Stimulated activated CD4-positive, alpha-beta T cell treated with anti-CD3 and anti-CD28 coated beads, TNF-alpha, amount 100 ng/mL, for 48 hours (primary cell): ENCODE data around the gene SGCA.
A peak's percentile ranks its signal among the peaks of the same experiment; 100 is the strongest.

Source experiments
- DNase-seq, 3 donors: peaks; one replicate each; pipeline ENCODE4 v3.0.0-alpha.2; 2020; ENCODE audit warnings: low read depth in 3 of 3

SGCA gene

GRCh38 chr17:50134206-50135110 lies 31.3 kb upstream of the SGCA start:
- DNase-seq: no peak

DNA sequence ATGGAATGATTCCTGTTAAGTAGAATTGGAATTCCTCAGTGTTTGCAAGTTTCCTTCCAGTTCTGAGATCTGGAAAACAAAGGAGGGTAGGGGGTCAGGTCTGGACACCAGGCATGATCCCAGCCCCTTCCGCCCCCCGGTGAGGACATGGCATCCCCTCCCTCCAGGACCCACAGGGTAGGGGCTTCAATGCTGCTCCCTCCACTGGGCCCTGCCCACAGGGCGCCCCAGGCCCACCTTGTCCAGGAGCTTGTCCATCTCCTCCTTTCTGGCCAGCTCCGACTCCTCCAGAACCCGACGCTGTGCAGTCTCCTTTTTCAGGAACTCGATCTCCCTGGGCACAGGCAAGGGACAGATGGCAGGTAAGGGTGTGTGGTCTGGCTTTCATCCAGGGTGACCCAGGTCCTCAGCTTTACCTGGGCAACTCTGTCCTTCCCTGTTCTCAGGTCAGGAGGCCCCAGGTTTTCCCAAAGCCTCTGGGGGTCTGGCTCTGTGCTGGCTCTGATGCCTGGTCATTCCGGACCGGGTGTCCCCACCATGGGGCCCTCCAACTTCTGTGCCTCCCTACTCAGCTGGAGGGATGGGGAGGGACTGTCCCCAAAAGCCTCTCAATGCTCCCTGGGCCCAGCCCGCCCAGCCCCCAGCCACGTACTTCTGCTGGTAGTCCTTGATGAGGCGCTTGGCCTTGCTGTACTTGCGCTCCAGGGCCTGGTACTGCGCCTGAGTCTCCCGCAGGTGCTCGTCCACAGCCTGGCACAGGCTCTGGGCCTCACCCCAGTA lies 30.3 kb upstream of the SGCA start:
- no peak for DNase-seq

- DNase-seq: no peak
Measured at GRCh38 chr17:50136096-50136687, 29.6 kb upstream of the SGCA start.

DNA sequence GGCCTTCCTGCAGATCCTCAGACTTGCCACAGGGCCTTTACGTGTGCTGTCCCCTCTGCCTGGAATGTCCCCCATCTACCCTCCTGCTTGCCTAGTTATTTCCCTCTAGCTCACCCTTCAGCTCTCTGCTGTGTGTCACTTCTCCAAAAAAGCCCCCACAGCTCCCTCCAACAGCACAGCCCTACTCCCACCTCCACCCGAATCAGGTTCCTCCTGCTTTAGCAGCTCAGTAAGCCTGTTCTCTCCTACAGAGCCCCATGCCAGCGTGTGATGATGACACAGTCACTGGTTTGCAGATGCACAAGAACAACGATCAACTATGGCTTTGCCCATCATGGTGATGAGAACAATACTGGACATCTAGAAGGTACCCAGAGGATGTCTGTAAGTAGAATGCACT lies 28.8 kb upstream of the SGCA start:
- no peak for DNase-seq

DNA sequence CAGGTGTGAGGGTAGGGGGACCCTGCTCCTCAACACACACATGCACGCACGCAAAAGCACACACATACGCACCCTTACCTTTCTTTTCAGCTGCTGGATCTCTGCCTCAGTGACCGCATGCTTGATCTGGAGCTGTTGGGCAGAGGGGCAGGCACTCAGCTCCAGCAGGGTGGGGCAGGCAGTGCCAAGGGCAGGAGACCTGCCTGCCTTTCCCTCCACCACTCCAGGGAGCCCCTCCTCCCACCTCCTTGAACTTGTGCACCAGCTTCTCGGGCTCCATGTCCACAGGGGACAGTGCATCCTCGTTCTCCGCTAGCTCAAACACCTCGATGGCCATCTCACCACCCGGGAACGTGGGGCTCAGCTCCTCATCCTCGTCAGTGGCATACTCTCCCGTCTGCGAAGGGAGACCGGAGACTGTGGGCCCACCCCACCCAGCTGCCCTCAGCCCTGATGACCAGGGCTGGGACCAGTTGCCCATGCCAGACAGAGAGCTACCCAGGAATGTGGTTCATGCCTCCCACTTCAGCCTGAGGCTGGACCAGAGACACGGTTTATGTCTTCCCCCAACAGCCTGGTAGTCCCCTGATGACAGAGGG lies 26.5 kb upstream of the SGCA start:
- DNase-seq: no peak

DNA sequence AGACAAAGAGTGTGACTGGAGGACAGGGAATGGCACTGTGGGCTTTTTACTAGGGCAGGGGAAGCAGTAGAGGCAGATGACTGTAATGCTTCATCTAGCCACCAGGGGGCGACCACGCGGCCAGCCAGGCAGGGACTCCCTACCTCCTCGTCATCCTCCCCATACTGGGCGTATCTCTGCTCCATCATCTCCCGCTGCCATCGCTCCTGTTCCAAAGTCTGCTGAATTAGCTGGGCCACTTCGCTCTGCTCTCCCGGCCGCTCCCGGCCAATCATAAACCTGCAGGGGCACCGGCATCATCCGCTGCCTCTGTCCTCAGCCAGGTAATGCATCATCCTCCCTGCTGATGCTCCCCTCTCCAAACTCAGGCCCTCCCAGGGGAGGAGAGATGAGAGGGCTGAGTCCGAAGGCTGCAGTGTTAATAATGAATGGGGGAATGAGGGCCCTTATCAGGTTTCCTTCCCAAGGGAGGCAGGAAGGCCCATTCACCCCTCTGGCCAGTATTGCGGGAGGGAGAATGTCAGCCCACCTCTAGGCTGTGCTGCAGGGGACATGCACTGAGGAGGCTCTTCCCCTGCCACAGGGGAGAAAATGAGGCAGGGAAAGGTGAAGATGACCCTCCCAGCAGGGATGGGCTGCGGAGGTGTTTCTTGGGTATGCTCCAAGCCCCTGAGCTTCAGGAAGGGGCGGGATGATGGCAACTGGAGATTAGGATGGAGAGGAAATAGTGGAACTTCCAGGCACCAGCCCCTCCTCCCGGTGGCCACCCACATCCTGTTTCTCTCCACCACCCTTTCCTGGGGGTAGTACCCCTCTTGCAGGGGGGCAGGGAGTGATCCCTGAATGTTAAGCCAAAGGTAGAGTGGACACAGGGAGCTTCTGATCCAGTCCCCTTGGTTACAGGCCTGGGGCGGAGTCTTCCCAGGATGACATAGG lies 25.6 kb upstream of the SGCA start:
- DNase-seq: peak; percentile 63 to 73 (median 71)

GRCh38 chr17:50141026-50141744 lies 24.6 kb upstream of the SGCA start:
- DNase-seq: no peak

GRCh38 chr17:50141745-50142110 lies 24.1 kb upstream of the SGCA start:
- no peak for DNase-seq

DNA sequence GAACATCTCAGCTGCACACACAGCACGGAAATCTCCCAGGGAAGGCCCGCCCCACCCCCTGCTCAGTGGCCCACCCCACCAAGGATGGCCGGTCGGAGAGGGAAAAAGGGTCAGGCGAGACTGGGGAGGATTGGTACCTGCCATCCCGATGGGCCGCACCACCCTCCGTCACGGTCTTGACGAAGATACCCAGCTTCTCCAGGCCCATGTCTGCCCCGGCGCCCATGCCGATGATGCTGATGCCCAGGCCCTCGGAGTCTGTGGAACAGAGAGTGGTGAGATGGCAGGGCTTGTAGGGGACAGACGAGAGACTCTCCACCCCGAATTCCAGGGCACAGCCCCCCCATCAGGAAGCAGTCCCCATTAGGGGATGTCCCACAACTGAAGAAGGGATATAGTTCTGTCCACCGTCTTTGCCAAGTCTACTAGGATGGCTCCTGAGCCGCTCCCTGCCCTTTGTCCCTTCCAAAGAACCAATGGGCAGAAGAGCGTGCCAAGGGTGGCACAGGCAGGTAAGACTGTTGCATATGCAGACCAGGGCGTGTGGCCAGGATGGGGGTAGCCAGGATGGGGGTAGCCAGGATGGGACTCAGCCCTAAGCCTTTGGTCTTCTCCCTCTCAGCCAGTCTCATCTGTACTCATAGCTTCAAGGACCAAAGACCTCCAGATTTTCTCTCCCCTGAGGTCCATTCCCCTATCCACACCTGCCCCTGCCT lies 22.2 kb upstream of the SGCA start:
- DNase-seq: no peak

DNA sequence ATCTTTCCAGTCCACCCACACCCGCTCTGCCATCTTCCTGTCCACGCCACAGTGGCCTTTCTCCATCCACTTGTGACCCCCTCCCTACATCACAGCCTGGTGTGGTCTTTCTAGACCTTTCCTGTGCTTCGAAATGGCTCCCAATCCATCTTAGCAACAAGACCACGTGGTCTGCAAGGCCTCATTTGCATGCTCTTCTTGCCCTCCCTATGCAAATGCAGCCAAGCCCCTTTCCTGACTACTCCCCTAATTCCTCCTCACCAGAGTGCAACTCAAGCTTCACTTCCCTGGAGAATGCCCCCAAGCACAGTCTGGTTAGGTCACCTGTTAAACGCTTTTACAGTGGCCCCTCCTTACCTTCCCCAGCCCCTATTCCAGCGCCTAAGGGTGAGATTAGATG lies 21.4 kb upstream of the SGCA start:
- no peak for DNase-seq

DNA sequence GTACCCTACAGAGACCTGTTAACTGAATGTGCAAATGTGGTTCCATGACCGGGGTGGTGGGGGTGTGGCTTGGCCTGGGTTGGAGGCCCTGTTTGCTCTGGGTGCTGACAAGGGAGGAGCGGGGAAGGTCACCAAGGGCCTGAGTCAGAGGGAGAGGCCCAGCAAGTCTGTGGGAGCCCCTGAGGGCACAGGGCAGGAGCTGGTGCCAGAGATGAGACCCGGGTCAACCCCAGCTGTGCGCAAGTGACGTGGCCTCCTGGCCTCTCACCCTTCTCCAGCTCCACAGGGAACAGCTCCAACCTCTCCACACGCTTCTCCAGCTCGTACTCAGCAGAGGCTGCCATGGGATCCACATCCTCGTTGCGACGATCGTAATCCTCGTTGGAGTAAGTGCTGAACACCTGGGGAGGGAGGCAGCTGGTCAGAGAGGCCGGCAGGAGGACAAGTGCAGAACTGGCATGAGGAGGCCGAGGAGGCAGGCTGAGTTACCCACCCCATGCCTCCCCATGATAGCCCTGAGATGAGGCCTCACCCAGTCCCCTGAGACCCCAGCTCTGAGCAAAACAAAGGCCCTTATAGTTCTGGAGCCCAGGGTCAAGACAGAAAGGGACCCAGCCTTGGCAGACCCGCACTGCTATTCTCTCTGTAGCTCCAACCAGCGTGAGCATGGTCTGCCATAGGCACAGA lies 20.8 kb upstream of the SGCA start:
- DNase-seq: no peak

DNA sequence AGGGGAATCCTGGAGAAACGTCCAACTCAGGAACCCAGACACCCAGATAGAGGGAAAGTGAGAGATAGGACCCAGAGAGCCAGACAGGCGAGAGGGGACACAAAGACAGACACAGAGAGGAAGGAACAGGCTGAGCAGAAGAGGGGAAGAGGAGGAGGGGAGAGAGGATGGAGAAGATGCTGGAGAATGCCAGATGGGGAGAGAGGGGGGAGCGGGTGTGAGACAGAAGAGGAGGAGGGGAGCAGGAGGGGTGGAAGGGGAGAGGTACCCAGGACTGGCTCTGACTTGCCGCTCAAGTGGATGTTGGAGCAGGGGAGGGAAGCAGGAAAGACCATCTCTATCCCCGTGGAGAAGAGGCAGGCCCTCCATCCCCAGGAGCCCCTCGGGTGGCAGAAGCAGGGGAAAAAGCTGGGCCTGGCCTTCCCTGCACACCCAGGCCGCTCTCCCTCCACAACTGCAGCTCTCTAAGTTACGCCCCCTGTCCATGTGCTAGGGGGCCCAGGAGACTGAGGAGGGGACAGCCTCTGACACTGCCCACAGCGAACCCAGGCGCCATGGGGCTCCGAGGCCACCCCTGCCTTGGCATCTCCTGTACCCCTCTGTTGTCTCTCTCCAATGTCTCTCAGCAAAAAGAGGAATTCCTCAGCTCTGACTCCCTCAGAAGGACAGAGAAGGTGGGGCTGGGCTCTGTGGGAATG lies 20.1 kb upstream of the SGCA start:
- DNase-seq: no peak

DNA sequence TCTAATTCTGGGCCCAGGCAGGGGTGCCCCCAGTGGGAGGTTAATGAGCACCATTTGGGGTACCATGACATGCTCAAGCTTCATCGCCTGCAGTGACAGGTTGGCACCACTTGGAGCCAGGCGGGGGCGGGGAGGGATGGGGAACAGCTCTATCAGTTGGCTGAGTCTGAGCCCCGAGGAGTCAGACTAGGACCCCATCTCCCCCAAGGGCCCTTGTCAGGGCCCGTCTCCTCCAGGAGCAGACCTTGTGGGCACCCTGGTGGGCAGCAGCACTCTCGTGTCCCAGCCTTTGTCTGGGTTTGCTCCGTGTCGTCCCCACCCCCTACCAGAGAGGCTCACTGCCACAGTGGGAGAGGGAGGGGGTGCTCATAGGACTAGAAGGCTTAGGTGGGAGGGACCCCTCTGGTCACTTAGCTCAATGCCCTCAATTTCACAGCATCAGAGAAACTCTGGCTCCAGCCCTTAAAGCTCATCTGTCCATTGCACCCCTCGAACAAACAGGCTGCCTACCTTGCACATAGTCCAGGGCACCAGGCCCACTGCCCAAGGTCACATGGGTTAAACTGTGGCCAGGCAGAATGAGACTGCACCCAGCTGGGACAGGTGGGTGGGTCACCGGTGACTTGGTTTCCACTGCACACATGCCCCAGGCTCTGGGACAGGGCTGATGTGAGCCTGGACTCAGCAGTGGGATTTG lies 19.4 kb upstream of the SGCA start:
- no peak for DNase-seq

GRCh38 chr17:50146927-50147665 lies 18.7 kb upstream of the SGCA start:
- DNase-seq: no peak

- DNase-seq: no peak
Measured at GRCh38 chr17:50147841-50148225, 18.0 kb upstream of the SGCA start.

DNA sequence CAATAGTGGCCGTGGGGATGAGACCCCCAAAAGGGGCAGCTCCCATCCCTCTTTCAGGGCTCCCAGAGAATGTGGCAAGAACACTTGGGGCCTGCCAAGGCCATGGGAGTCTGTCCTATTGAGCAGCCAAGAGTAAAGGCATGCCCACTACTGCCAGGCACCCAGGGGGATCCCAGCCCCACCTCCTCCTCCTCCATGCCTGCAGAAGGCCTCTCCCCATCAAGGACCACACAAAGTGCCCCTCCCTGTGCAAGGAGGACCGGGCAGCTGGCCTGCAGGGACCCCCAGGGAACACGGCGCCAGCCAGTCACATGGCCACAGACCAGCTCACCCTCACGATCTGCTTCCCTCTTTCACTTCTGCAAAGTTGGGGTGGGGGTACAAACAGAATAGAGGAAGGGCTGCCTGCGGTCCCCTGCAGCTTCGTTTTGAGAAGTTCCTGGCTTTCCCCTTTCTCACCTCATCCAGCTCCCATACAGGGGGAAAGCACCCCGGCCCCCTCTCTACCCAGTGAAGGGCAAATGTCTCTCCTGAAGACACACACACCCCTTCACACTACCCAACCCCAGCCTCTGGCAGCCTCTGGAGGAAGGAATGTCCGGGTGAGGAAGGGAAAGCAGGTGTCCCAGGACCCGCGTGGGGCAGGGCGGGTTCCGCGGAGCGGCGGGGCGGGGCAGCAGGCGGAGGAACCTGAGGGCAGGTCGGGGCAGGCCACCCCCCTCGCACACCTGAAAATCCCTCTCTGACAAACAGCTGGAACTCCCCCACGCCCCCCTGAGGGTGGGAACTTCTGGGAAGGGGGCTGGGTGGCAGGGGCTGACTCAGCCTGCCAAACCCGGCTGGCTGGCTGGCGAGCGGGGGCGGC lies 17.3 kb upstream of the SGCA start:
- peak in 2 of 3 donors; percentile 65 to 66 for DNase-seq
